Thoracic aorta (tissue), 2 donors: Measurements from ENCODE around the gene HNRNPH3. TPM values are rescaled to one million over a fixed set of nuclear protein-coding genes. Genes with fewer than 3 reads are reported as not detected.
A peak's percentile ranks its signal among the peaks of the same experiment; 100 is the strongest.

ENCODE experiments used
- ATAC-seq: fragments of 150-250 bp; one replicate; pipeline ENCODE4 v1.8.0; 2017; ENCODE audit warnings: low read depth; ENCODE audit not compliant: insufficient number of reproducible peaks, low FRiP score
- DNase-seq: peaks from one replicate; pipeline ENCODE4 v3.0.0-alpha.2; 2020; ENCODE audit warnings: low spot score
- H3K27ac ChIP-seq, 2 donors: fragments of 200-600 bp; sonication (generic); 1 replicate in 1 of 2; 2 replicates in 1 of 2; pipeline ENCODE4 v1.5.1; 2016; ENCODE audit warnings: mild to moderate bottlenecking in 2 of 2, moderate library complexity in 2 of 2
- H3K27me3 ChIP-seq: fragments of 200-600 bp; sonication (generic); replicated peaks from 2 replicates; pipeline ENCODE4 v1.6.0; 2016; ENCODE audit warnings: mild to moderate bottlenecking; ENCODE audit not compliant: insufficient read depth
- H3K36me3 ChIP-seq: fragments of 200-600 bp; sonication (generic); one replicate; pipeline ENCODE4 v1.5.1; 2016
- H3K4me1 ChIP-seq, 2 donors: fragments of 200-600 bp; sonication (generic); 1 replicate in 1 of 2; 2 replicates in 1 of 2; pipeline versions ENCODE4 v1.5.1 to v1.6.0; 2016; ENCODE audit warnings: low read depth in 2 of 2, mild to moderate bottlenecking in 1 of 2; ENCODE audit not compliant: control insufficient read depth in 1 of 2
- H3K4me3 ChIP-seq: fragments of 200-600 bp; sonication (generic); 2 replicates; pipeline ENCODE4 v1.5.1; 2016; ENCODE audit warnings: mild to moderate bottlenecking
- H3K9me3 ChIP-seq: fragments of 200-600 bp; sonication (generic); 2 replicates; pipeline ENCODE4 v1.5.1; 2016
- CTCF ChIP-seq: fragments of 200-600 bp; sonication (generic); IDR thresholded peaks from one replicate; pipeline ENCODE4 v1.5.1; 2019; ENCODE audit warnings: antibody characterized with exemption
- total RNA-seq, 2 donors: library from RNA; depleted of rRNA; stranded (reverse); fragments of >200 nt; gene quantifications; one replicate each; pipeline versions ENCODE4 v1.1.0 to v1.2.3, GENCODE V29; 2016

Gene HNRNPH3
- 10 to 100 TPM; 47.1 to 68.7 TPM for total RNA-seq

GRCh38 chr10:68331455-68332258, at the start of gene HNRNPH3:
HNRNPH3 (plus strand) TSS chr10:68332064; CDS start chr10:68337222, 5,158 bp downstream.
- peak; percentile 89 for DNase-seq
- no peaks in the 10 kb centered on the region for H3K36me3 ChIP-seq
- H3K27ac ChIP-seq = peak within 1 kb of the TSS; percentile 99 to 100
- peak; percentile 82 for ATAC-seq
- peak within 1 kb of the TSS; percentile 79 for H3K4me3 ChIP-seq
- H3K27me3 ChIP-seq = no peaks in the 10 kb centered on the region
- TF ChIP-seq CTCF = peak; percentile 15
- no peaks in the 10 kb centered on the region for H3K9me3 ChIP-seq
- peaks cover 21 to 39% of the 10 kb centered on the region in 2 donors for H3K4me1 ChIP-seq

GRCh38 chr10:68284062-68285001, 47.5 kb upstream of the HNRNPH3 start:
- Histone ChIP-seq H3K27ac (no peak overlapping the region), H3K4me3 (no peak overlapping the region)

GRCh38 chr10:68288717-68289116, 43.1 kb upstream of the HNRNPH3 start:
- H3K27ac ChIP-seq = no peak overlapping the region
- no peaks in the 10 kb centered on the region for H3K9me3 ChIP-seq
- H3K4me1 ChIP-seq = no peaks in the 10 kb centered on the region
- no peak overlapping the region for H3K4me3 ChIP-seq
- no peaks in the 10 kb centered on the region for H3K36me3 ChIP-seq
- ATAC-seq = no peak
- DNase-seq = no peak
- no peaks in the 10 kb centered on the region for H3K27me3 ChIP-seq
- TF ChIP-seq CTCF = no peak

More at GRCh38 chr10:68284062-68285001, 47.5 kb upstream of the HNRNPH3 start:
- H3K36me3 ChIP-seq = no peaks in the 10 kb centered on the region
- H3K9me3 ChIP-seq = no peaks in the 10 kb centered on the region
- DNase-seq (no peak), ATAC-seq (no peak)
- TF ChIP-seq CTCF = no peak
- H3K27me3 ChIP-seq = no peaks in the 10 kb centered on the region
- H3K4me1 ChIP-seq = no peaks in the 10 kb centered on the region

- no peaks in the 10 kb centered on the region for H3K4me1 ChIP-seq
- TF ChIP-seq CTCF = no peak
- no peak for DNase-seq
- H3K4me3 ChIP-seq = no peak overlapping the region
- no peak for ATAC-seq
- no peaks in the 10 kb centered on the region for H3K36me3 ChIP-seq
- H3K27ac ChIP-seq = no peak overlapping the region
- H3K9me3 ChIP-seq = no peaks in the 10 kb centered on the region
- no peaks in the 10 kb centered on the region for H3K27me3 ChIP-seq
Observed at GRCh38 chr10:68290736-68291135, 41.1 kb upstream of the HNRNPH3 start.
